GM23248 (cell line): Measurements from ENCODE around the gene EXTL1. TPM values are rescaled to one million over a fixed set of nuclear protein-coding genes. Genes with fewer than 3 reads are reported as not detected.

Experiments used
- DNase-seq: peaks from one replicate; pipeline ENCODE4 v3.0.0-alpha.2; 2015
- H2AFZ ChIP-seq: fragments of 200-600 bp; sonication (generic); 2 replicates; pipeline ENCODE4 v1.6.1; 2016; ENCODE audit warnings: antibody characterized with exemption
- H3F3A ChIP-seq: fragments of 200-600 bp; sonication (generic); 2 replicates; pipeline ENCODE4 v1.6.1; 2016; ENCODE audit warnings: mild to moderate bottlenecking, antibody characterized with exemption, mixed run types; ENCODE audit not compliant: insufficient read depth
- H3K27ac ChIP-seq: fragments of 200-600 bp; sonication (generic); 2 replicates; pipeline ENCODE4 v1.5.1; 2016; ENCODE audit warnings: mild to moderate bottlenecking
- H3K27me3 ChIP-seq: fragments of 200-600 bp; sonication (generic); replicated peaks from 2 replicates; pipeline ENCODE4 v1.6.1; 2016; ENCODE audit warnings: mild to moderate bottlenecking; ENCODE audit not compliant: insufficient read depth
- H3K36me3 ChIP-seq: fragments of 200-600 bp; sonication (generic); 2 replicates; pipeline ENCODE4 v1.6.1; 2016; ENCODE audit warnings: low read depth, mild to moderate bottlenecking
- H3K4me1 ChIP-seq: fragments of 200-600 bp; sonication (generic); 2 replicates; pipeline ENCODE4 v1.6.1; 2016; ENCODE audit warnings: mild to moderate bottlenecking; ENCODE audit not compliant: insufficient read depth
- H3K4me2 ChIP-seq: fragments of 200-600 bp; sonication (generic); one replicate; pipeline ENCODE4 v1.6.1; 2016; ENCODE audit warnings: mild to moderate bottlenecking; ENCODE audit not compliant: unreplicated experiment
- H3K4me3 ChIP-seq: fragments of 200-600 bp; sonication (generic); 2 replicates; pipeline ENCODE4 v1.5.1; 2016; ENCODE audit warnings: mild to moderate bottlenecking
- H3K79me2 ChIP-seq: fragments of 200-600 bp; sonication (generic); 2 replicates; pipeline ENCODE4 v1.6.1; 2016; ENCODE audit warnings: mild to moderate bottlenecking; ENCODE audit not compliant: insufficient read depth
- H3K9ac ChIP-seq: fragments of 200-600 bp; sonication (generic); 2 replicates; pipeline ENCODE4 v1.6.1; 2016; ENCODE audit warnings: mild to moderate bottlenecking
- H3K9me2 ChIP-seq: fragments of 200-600 bp; sonication (generic); 2 replicates; pipeline ENCODE4 v1.6.1; 2016; ENCODE audit warnings: mixed run types, mild to moderate bottlenecking, moderate library complexity; ENCODE audit not compliant: insufficient read depth
- H3K9me3 ChIP-seq: fragments of 200-600 bp; sonication (generic); one replicate; pipeline ENCODE4 v1.6.1; 2017; ENCODE audit warnings: low read depth
- H4K20me1 ChIP-seq: fragments of 200-600 bp; sonication (generic); 2 replicates; pipeline ENCODE4 v1.6.0; 2016; ENCODE audit not compliant: insufficient read depth
- EZH2 ChIP-seq: fragments of 200-600 bp; sonication (generic); IDR thresholded peaks from 2 replicates; pipeline ENCODE4 v1.6.1; 2018; ENCODE audit warnings: antibody characterized with exemption, mild to moderate bottlenecking; ENCODE audit not compliant: insufficient read depth, poor library complexity, severe bottlenecking
- EZH2phosphoT487 ChIP-seq: fragments of 200-600 bp; sonication (generic); IDR thresholded peaks from 2 replicates; pipeline ENCODE4 v1.6.1; 2018; ENCODE audit warnings: antibody characterized with exemption, moderate library complexity, mild to moderate bottlenecking, low read depth; ENCODE audit not compliant: insufficient read depth
- WGBS, 2 experiments: methylation state at CpG; one replicate each; pipeline ENCODE4 v1.1.6; 2015 to 2017; ENCODE audit warnings: low lambda C conversion rate in 2 of 2, low coverage in 1 of 2; ENCODE audit errors: missing lambda C conversion rate in 2 of 2; 5-methylcytosine and 5-hydroxymethylcytosine counted together
- in situ Hi-C: fragments of 300-500 bp; cut with MboI; formaldehyde crosslinking; loops from 2 replicates; pipeline ENCODE4 v1.15.0; 2020
- polyA plus RNA-seq: library from polyadenylated mRNA; unstranded; fragments of >200 nt; fragmentation: Nextera tagmentation; extraction: Ambion mirVana; gene quantifications from 2 replicates; pipeline ENCODE4 v1.2.1, GENCODE V29; 2016
- total RNA-seq: library from RNA; depleted of rRNA; stranded (reverse); fragments of >200 nt; shearing (Covaris generic); gene quantifications from 2 replicates; pipeline ENCODE4 v1.2.3, GENCODE V29; 2014; rRNA removed

The EXTL1 gene
- total RNA-seq (3.4 and 5.5 TPM in 2 replicates), polyA plus RNA-seq (5.9 and 6.4 TPM in 2 replicates)

- Histone ChIP-seq H3F3A (peaks cover 20% of the 10 kb centered on the region), H3K4me2 (peak within 1 kb of the TSS; percentile 73), H3K9me2 (no peaks in the 10 kb centered on the region), H3K36me3 (no peaks in the 10 kb centered on the region), H2AFZ (peak within 1 kb of the TSS; percentile 51), H3K4me3 (peak within 1 kb of the TSS; percentile 65), H4K20me1 (no peaks in the 10 kb centered on the region), H3K9ac (peak within 1 kb of the TSS; percentile 8; the same call in 1 of the 2 replicates), H3K27ac (peak within 1 kb of the TSS; percentile 58), H3K4me1 (peaks cover 64% of the 10 kb centered on the region), H3K9me3 (no peaks in the 10 kb centered on the region), H3K27me3 (no peaks in the 10 kb centered on the region), H3K79me2 (no peaks in the 10 kb centered on the region)
- DNase-seq = peak; percentile 61
- in situ Hi-C loops = no loop called here
- TF ChIP-seq EZH2phosphoT487 (no peak), EZH2 (no peak)
- WGBS, 2 experiments = 24 to 28% methylated on average over 14 to 15 of the region's 15 CpGs
Observed at GRCh38 chr1:26021647-26022403, at the start of gene EXTL1. TSS of gene EXTL1 (plus strand) at chr1:26021775. CDS start at chr1:26022647, 872 bp downstream.

- no peak overlapping the region for H3K9ac ChIP-seq
- TF ChIP-seq EZH2 = no peak
- TF ChIP-seq EZH2phosphoT487 = no peak
- no peaks in the 10 kb centered on the region for H3K79me2 ChIP-seq
- H3K27ac ChIP-seq = no peak overlapping the region
- no peaks in the 10 kb centered on the region for H3K4me1 ChIP-seq
- no peaks in the 10 kb centered on the region for H4K20me1 ChIP-seq
- no peaks in the 10 kb centered on the region for H3K27me3 ChIP-seq
- WGBS, 2 experiments = 96% methylated on average over 1 of the region's 1 CpG
- H3K4me3 ChIP-seq = no peak overlapping the region
- no peak for DNase-seq
- no peaks in the 10 kb centered on the region for H3K9me3 ChIP-seq
- no peak overlapping the region for H2AFZ ChIP-seq
- H3K9me2 ChIP-seq = no peaks in the 10 kb centered on the region
- H3K4me2 ChIP-seq = no peak overlapping the region
- in situ Hi-C loops = no loop called here
- H3K36me3 ChIP-seq = no peaks in the 10 kb centered on the region; the same call in 1 of the 2 replicates
- no peaks in the 10 kb centered on the region for H3F3A ChIP-seq
Observed at GRCh38 chr1:25971811-25972180, 49.8 kb upstream of the EXTL1 start.

GRCh38 chr1:25973610-25974321 is 47.8 kb upstream of the EXTL1 start:
- TF ChIP-seq EZH2 (no peak), EZH2phosphoT487 (no peak)
- Histone ChIP-seq H3K79me2 (no peaks in the 10 kb centered on the region), H3F3A (no peaks in the 10 kb centered on the region), H3K9me3 (no peaks in the 10 kb centered on the region), H3K27me3 (no peaks in the 10 kb centered on the region), H4K20me1 (no peaks in the 10 kb centered on the region), H3K36me3 (peaks cover 3% of the 10 kb centered on the region; the same call in 1 of the 2 replicates), H3K4me3 (no peak overlapping the region), H3K9me2 (no peaks in the 10 kb centered on the region), H3K4me1 (no peaks in the 10 kb centered on the region), H3K4me2 (no peak overlapping the region), H3K9ac (no peak overlapping the region), H3K27ac (no peak overlapping the region), H2AFZ (no peak overlapping the region)
- in situ Hi-C loops = no loop called here
- WGBS, 2 experiments = 77 to 83% methylated on average over 6 of the region's 6 CpGs
- DNase-seq = no peak

- Histone ChIP-seq H3K36me3 (peaks cover 8% of the 10 kb centered on the region), H3F3A (no peaks in the 10 kb centered on the region), H3K4me2 (no peak overlapping the region), H3K9me2 (no peaks in the 10 kb centered on the region), H3K27ac (no peak overlapping the region), H2AFZ (no peak overlapping the region), H4K20me1 (no peaks in the 10 kb centered on the region), H3K79me2 (no peaks in the 10 kb centered on the region), H3K4me1 (no peaks in the 10 kb centered on the region), H3K27me3 (no peaks in the 10 kb centered on the region), H3K9ac (no peak overlapping the region), H3K9me3 (no peaks in the 10 kb centered on the region), H3K4me3 (no peak overlapping the region)
- no peak for DNase-seq
- 97 to 98% methylated on average over 5 of the region's 5 CpGs for WGBS, 2 experiments
- in situ Hi-C loops = no loop called here
- TF ChIP-seq EZH2 (no peak), EZH2phosphoT487 (no peak)
Observed at GRCh38 chr1:25977801-25978200, 43.8 kb upstream of the EXTL1 start.
